PC-9 (cell line): ENCODE results near the gene PNMA8C. TPM values are rescaled to one million over a fixed set of nuclear protein-coding genes. Genes with fewer than 3 reads are reported as not detected.

Experiments
- BruUV-seq: library from RNA; stranded (reverse); fragments of 400-500 nt; replicated peaks from 2 replicates; lab custom pipeline; 2021; lab: Mats Ljungman, UMichigan
- CTCF ChIA-PET: fragments of 300-600 bp; sonication (Branson Sonifier 250); formaldehyde crosslinking; loops from one replicate; lab custom pipeline; 2022; ENCODE audit warnings: antibody characterized with exemption; lab: Charles Lee
- POLR2A ChIA-PET: fragments of 300-600 bp; sonication (Branson Sonifier 250); formaldehyde crosslinking; loops from one replicate; lab custom pipeline; 2022; ENCODE audit warnings: antibody characterized with exemption; ENCODE audit not compliant: unreplicated experiment; lab: Charles Lee
- DNase-seq, 2 experiments: peaks; one replicate each; pipeline versions ENCODE4 v3.0.0 to v3.0.0-alpha.2; 2015 to 2022; ENCODE audit warnings: mixed read lengths in 1 of 2
- H2AFZ ChIP-seq: fragments of 200-600 bp; sonication (generic); 2 replicates; pipeline ENCODE4 v1.8.1; 2017; ENCODE audit warnings: antibody characterized with exemption
- H3F3A ChIP-seq: fragments of 200-600 bp; sonication (generic); 2 replicates; pipeline ENCODE4 v1.8.1; 2017; ENCODE audit warnings: antibody characterized with exemption, mild to moderate bottlenecking, low read depth; ENCODE audit not compliant: insufficient read depth
- H3K27ac ChIP-seq: fragments of 200-600 bp; sonication (generic); 2 replicates; pipeline ENCODE4 v1.6.1; 2016; ENCODE audit warnings: mixed run types
- H3K27me3 ChIP-seq: fragments of 200-600 bp; sonication (generic); 2 replicates; pipeline ENCODE4 v1.6.1; 2016; ENCODE audit warnings: low read depth, mixed run types; ENCODE audit not compliant: insufficient read depth
- H3K36me3 ChIP-seq: fragments of 200-600 bp; sonication (generic); 2 replicates; pipeline ENCODE4 v1.6.1; 2016; ENCODE audit warnings: low read depth, mixed run types
- H3K4me1 ChIP-seq: fragments of 200-600 bp; sonication (generic); replicated peaks from 2 replicates; pipeline ENCODE4 v1.6.1; 2016; ENCODE audit warnings: mixed run types; ENCODE audit not compliant: insufficient read depth
- H3K4me2 ChIP-seq: fragments of 200-600 bp; sonication (generic); 2 replicates; pipeline ENCODE4 v1.6.1; 2017; ENCODE audit warnings: mixed run types
- H3K4me3 ChIP-seq: fragments of 200-600 bp; sonication (generic); 2 replicates; pipeline ENCODE4 v1.6.1; 2016; ENCODE audit warnings: mixed run types
- H3K79me2 ChIP-seq: fragments of 200-600 bp; sonication (generic); 2 replicates; pipeline ENCODE4 v1.6.1; 2017; ENCODE audit warnings: low read depth, mixed run types
- H3K9me2 ChIP-seq: fragments of 200-600 bp; sonication (generic); 2 replicates; pipeline ENCODE4 v1.8.1; 2017; ENCODE audit warnings: mild to moderate bottlenecking; ENCODE audit not compliant: insufficient read depth
- H3K9me3 ChIP-seq: fragments of 200-600 bp; sonication (generic); 2 replicates; pipeline ENCODE4 v1.8.1; 2016; ENCODE audit warnings: low read depth; ENCODE audit not compliant: insufficient read depth
- H4K20me1 ChIP-seq: fragments of 200-600 bp; sonication (generic); 2 replicates; pipeline ENCODE4 v1.8.1; 2017; ENCODE audit not compliant: insufficient read depth
- CTCF ChIP-seq: fragments of 200-600 bp; sonication (generic); conservative IDR thresholded peaks from 2 replicates; pipeline ENCODE4 v1.6.1; 2017; ENCODE audit warnings: mixed run types, antibody characterized with exemption, mild to moderate bottlenecking, moderate library complexity
- EZH2 ChIP-seq: fragments of 200-600 bp; sonication (generic); IDR thresholded peaks from 2 replicates; pipeline ENCODE4 v1.8.0; 2017; ENCODE audit warnings: antibody characterized with exemption, low read depth
- intact Hi-C: fragments of 100-400 bp; cut with micrococcal nuclease; formaldehyde crosslinking; loops from one replicate; pipeline ENCODE4 v1.10.0; 2022; ENCODE audit not compliant: unreplicated experiment
- total RNA-seq: library from RNA; stranded (reverse); gene quantifications from 2 replicates; pipeline ENCODE4 v1.2.3, GENCODE V29; 2021

The PNMA8C gene
- total RNA-seq, 1 experiment from 2014 or later: not detected

- intact Hi-C loops: no loop called here
- CTCF ChIA-PET: no interaction called here
- Histone ChIP-seq H3K9me2 (no peaks in the 10 kb centered on the region), H3K27ac (no peak overlapping the region), H3K36me3 (no peaks in the 10 kb centered on the region), H3K27me3 (peaks cover 40% of the 10 kb centered on the region), H3K4me1 (no peaks in the 10 kb centered on the region), H2AFZ (no peak overlapping the region), H3K9me3 (no peaks in the 10 kb centered on the region), H3F3A (no peaks in the 10 kb centered on the region), H3K4me3 (no peak overlapping the region), H4K20me1 (no peaks in the 10 kb centered on the region), H3K4me2 (no peak overlapping the region), H3K79me2 (no peaks in the 10 kb centered on the region)
- TF ChIP-seq EZH2 (no peak), CTCF (no peak)
- no TSS peak for BruUV-seq
- DNase-seq: no peak
- POLR2A ChIA-PET: no interaction called here
Observed at GRCh38 chr19:46449228-46449627, 20.5 kb upstream of the PNMA8C start.

- Histone ChIP-seq H3K9me3 (no peaks in the 10 kb centered on the region), H3K27ac (no peak overlapping the region), H3K79me2 (no peaks in the 10 kb centered on the region), H3K27me3 (peaks cover 36% of the 10 kb centered on the region), H3F3A (no peaks in the 10 kb centered on the region), H3K36me3 (no peaks in the 10 kb centered on the region), H2AFZ (no peak overlapping the region), H3K4me2 (no peak overlapping the region), H4K20me1 (no peaks in the 10 kb centered on the region), H3K4me1 (no peaks in the 10 kb centered on the region), H3K4me3 (no peak overlapping the region), H3K9me2 (no peaks in the 10 kb centered on the region)
- DNase-seq: no peak
- POLR2A ChIA-PET: interaction anchor here (0.6 kb wide), 1 partner anchor 94 kb away, joined by 3 read pairs; no protein-coding TSS in a partner anchor
- CTCF ChIA-PET: no interaction called here
- intact Hi-C loops: no loop called here
- no TSS peak for BruUV-seq
- TF ChIP-seq CTCF (no peak), EZH2 (no peak)
Observed at GRCh38 chr19:46448601-46449000, 19.9 kb upstream of the PNMA8C start.

- no peak overlapping the region for H2AFZ ChIP-seq
- H3K79me2 ChIP-seq: no peaks in the 10 kb centered on the region
- intact Hi-C loops: no loop called here
- POLR2A ChIA-PET: interaction anchor here (0.6 kb wide), 1 partner anchor 93 kb away, joined by 3 read pairs; no protein-coding TSS in a partner anchor
- H3K9me2 ChIP-seq: no peaks in the 10 kb centered on the region
- no peaks in the 10 kb centered on the region for H3K36me3 ChIP-seq
- no TSS peak for BruUV-seq
- no peak overlapping the region for H3K27ac ChIP-seq
- DNase-seq: no peak
- 0 out of 2 replicates have a peak, but pooled peaks cover 3% of the 10 kb centered on the region for H3F3A ChIP-seq
- no peak overlapping the region for H3K4me3 ChIP-seq
- TF ChIP-seq EZH2 (no peak), CTCF (no peak)
- H3K27me3 ChIP-seq: peaks cover 32% of the 10 kb centered on the region
- CTCF ChIA-PET: no interaction called here
- H3K4me1 ChIP-seq: peaks cover 5% of the 10 kb centered on the region
- H3K4me2 ChIP-seq: no peak overlapping the region
- no peaks in the 10 kb centered on the region for H4K20me1 ChIP-seq
- no peaks in the 10 kb centered on the region for H3K9me3 ChIP-seq
Observed at GRCh38 chr19:46447824-46448223, 19.1 kb upstream of the PNMA8C start.
